ENCODE measurements around the gene FAM120B.
"Not testable (repeated sequence)": the region's sequence is repeated elsewhere in the genome, so short reads cannot be mapped to it uniquely, and the experiment has no call there.

FAM120B gene, protein sequence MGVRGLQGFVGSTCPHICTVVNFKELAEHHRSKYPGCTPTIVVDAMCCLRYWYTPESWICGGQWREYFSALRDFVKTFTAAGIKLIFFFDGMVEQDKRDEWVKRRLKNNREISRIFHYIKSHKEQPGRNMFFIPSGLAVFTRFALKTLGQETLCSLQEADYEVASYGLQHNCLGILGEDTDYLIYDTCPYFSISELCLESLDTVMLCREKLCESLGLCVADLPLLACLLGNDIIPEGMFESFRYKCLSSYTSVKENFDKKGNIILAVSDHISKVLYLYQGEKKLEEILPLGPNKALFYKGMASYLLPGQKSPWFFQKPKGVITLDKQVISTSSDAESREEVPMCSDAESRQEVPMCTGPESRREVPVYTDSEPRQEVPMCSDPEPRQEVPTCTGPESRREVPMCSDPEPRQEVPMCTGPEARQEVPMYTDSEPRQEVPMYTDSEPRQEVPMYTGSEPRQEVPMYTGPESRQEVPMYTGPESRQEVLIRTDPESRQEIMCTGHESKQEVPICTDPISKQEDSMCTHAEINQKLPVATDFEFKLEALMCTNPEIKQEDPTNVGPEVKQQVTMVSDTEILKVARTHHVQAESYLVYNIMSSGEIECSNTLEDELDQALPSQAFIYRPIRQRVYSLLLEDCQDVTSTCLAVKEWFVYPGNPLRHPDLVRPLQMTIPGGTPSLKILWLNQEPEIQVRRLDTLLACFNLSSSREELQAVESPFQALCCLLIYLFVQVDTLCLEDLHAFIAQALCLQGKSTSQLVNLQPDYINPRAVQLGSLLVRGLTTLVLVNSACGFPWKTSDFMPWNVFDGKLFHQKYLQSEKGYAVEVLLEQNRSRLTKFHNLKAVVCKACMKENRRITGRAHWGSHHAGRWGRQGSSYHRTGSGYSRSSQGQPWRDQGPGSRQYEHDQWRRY

DNA sequence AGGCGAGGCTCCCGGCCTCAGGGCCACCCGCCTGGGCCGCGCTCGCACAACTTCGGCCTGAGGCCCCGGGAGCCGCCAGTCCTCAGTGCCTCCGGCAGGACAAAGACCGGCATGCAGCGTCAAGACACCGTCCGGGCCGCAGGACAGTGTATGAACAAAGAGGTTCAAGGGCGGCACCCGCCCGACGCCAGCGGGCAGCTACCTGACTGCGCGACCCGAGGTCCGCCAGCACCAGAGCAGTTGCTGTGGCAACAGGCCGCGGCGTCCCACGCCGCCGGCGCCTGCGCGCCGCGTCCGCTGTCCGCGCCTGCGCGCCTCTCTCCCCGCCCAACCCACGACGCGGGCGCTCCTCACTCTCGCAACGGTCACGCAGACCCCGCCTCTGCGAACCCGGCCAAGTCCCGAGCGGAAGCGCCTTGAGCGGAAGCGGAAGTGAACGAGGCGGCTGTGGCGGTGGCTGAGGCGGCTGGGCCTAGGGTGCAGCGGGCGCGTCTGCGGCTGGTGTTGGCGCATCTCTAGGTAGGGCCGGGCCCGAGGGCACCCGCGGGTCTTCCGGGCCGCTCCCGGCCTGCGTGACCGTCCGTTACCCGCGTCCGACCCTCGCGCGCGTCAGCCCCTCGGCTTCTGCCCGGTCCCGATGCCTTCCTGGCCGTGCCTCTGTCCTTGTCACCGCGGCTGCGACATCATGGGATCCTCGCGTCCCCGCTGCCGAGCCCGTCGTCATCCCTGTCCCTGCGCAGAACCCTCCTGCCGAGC lies at the start of gene FAM120B:
Gene FAM120B, plus strand, starts transcription at position 435 of the 756 bp plus-strand sequence. CDS start 10,633 bp downstream, outside the sequence.
- peak; percentile 94 to 95 for DNase-seq

DNA sequence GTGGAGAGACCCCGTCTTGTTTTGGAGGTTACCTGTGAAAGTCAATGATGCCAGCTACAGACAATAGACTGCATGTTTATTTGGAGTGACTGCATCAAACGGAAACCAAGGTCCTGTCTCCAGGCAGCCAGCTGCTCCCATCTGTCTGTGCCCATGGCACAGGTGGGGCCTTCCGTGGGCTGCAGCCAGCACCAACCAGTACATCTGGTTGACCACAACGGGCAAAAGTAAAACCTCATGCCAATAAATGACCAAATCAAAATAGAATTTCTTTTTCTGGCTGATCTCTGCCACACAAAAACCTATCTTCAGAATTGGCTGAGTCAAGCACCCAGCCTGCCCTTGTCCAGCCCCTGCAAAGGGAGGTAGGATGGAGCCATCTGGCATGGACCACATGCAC lies 49.2 kb upstream of the FAM120B start:
- DNase-seq, result no peak

DNA sequence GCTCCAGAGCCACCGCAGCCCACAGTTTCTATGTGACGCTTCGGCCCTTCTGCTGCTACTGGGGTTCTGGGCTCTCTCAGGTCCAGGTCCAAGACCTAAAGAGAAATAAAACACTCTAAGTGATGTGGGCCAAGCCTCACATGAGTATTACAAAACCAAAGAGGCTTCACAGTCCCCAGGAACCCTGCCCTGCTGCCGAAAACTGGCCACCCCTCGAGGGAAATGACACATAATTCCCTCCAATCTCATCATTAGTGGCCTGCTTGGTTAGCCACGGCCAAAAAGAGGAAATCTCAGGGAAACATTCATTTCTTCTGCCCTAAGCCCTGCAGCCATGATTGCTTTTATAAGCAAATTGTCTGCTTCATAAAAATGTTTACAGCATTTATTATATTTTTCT lies 48.2 kb upstream of the FAM120B start:
- no peak for DNase-seq

DNA sequence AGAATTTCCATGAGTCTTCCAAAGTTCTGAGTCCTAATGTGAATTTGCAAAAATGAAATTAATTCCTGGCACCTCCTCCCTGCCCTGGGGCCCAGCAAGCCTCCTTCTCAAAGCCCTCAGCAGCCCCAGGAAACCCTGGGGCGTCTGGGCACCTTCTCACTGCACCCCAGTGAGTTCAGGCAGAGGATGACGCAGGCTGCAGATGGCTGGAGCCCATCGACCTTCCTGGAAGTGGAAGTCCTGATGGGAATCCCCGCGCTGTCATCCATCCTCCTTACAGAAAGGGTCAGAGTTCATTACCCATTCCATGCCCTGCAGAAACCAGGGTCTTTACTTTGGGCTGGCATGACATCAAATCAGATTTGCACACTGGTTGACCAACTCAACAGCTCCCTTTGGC lies 47.3 kb upstream of the FAM120B start:
- DNase-seq, result no peak

DNA sequence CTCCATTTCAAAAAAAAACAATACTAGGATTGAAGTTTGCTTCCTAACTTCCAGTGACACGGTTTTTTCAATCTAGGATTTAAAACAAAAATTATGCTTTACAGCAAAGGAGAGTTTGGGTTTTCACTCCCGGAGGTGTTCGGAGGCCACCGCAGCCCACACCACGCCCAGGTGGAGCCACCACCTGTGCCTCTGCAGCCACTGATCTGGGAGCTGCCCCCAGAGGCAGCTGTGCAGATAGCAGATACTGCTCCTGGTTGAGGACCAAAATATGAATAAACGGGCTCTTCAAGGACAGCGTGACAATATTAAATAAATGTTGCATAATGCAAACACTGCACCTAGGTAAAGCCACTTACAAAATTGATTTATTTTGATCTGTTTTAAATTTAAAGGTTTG lies 45.9 kb upstream of the FAM120B start:
- peak in 1 of 2 experiments; percentile 61 for DNase-seq

DNA sequence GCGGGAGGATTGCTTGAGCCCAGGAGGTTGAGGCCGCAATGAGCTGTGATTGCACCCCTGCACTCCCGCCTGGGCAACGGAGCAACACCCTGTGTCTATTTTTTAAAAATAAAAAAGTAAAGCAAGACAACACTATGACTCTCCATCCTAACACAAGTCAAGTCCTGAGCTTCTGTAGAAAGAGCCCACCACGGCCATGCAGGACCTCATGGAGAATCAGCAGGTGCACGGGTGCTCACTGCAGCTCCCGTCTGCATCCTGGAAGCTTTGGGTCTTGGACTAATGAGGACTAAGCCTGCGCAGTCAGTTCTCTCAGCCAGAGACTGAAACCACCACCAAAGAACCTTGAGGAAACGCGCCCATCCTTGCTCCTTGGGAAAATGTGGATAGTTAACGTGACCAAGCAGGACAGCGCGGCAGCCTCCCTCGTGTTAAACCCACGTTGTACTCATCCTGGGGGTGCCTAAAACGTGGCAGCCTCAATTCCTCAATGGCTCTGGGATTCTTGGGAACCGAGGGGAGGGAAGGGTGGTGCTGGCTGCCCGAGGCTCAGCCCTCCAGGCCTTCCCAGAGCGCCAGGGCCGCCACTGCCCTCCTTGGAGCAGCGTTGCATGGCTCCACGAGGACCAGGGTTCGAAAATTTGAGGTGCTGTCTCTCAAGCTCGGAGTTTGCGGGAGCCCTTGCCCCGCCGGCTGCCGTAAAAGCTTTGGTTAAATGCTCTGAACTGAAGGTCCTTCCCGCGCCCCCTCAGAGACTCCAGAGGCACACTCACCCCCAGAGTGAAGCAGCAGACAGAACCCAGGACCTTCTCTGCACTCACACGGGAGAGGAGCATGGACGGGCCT lies 44.7 kb upstream of the FAM120B start:
- DNase-seq, result no peak

DNA sequence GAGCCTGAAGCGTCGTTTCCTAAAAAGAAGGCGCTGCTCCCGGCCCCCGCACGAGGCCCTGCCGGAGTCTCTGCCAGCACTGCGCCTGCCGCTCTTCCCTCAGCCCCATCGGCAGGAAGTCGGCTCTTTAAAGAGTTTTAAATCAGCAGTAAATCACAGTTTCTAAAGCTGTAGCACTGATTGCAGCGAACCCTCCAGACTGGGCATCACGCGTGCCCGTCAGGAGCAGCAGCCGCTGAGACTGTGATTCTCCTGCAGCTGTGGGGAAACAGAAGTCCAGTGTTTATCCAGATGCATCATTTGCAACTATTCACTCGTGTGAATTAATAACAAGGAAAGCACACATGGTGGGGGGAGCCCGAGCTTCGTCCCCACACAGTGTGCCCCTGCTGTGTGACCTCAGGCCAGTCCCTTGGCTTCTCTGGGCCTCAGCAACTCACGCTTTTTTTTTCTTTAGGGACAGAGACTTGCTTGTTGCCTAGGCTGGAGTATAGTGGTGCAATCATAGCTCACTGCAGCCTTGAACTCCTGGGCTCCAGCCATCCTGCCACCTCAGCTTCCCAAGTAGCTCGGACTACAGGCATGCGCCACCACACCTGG lies 44.0 kb upstream of the FAM120B start:
- no peak for DNase-seq

DNA sequence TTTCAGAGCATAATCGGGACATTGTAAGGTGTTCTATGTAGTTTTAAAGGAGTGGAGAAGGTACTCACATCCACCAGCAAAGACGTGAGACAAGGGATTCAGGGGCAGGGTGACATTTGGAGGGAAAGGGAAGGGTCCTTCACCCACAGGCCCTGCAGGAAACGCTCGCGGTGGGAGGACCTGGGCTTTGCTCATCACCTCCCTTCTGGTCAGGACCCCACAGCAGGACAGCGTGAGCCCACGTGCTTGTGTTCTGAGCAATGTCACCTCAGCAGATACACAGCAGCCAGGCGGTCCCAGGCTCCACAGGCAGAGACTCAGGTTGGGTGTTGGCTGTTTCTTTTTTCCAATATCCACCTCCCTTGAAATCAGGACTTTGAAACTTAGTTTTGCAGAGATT lies 43.1 kb upstream of the FAM120B start:
- no peak for DNase-seq

DNA sequence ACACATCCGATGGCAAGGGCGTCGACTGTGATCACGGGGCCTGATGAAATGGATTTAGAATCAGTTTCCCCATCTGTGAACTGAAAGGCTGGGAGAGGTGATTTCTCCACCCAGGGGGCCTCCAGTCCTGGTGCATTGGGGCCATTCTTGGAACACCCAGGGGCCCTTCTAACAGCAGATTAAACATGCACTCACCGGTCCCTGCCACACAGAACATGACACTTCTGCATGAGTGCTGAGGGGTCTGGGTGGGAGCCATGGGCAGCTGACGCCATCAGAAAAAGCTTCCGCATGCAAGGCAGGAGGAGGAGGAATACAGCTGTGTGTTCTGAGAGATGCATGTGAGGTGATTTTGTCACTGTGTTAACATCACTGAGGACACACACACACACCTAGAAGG lies 42.5 kb upstream of the FAM120B start:
- DNase-seq, result no peak

DNA sequence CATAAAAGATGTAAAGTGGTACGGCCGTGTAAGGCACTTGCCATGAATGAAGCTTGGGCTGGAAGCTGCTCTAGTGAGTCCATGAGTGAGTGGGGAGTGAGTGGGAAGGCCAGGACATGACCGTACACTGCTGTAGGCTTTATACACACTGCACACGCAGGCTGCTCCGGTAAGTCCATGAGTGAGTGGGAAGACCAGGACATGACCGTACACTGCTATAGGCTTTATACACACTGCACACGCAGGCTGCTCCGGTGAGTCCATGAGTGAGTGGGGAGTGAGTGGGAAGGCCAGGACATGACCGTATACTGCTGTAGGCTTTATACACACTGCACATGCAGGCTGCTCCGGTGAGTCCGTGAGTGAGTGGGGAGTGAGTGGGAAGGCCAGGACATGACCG lies 41.9 kb upstream of the FAM120B start:
- DNase-seq, result not testable (repeated sequence)

DNA sequence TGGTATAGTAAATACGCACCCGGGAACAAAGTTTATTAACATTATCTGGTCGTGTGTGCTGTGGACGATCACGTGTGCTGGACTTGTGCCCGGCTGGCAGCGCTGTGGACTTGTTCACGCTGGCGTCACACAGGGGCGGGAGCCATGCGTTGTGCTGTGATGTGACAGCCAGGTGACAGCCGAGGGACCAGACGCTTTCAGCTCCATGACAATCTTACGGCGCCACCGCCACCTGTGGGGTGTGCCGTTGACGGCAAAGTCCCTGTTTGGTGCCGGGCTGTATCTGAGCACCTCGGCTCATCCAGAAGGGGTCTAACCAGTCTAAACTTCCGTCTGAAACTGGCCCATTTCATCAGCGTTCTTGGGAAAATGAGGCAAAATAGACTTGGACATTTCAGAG lies 40.9 kb upstream of the FAM120B start:
- peak; percentile 82 to 85 for DNase-seq

DNA sequence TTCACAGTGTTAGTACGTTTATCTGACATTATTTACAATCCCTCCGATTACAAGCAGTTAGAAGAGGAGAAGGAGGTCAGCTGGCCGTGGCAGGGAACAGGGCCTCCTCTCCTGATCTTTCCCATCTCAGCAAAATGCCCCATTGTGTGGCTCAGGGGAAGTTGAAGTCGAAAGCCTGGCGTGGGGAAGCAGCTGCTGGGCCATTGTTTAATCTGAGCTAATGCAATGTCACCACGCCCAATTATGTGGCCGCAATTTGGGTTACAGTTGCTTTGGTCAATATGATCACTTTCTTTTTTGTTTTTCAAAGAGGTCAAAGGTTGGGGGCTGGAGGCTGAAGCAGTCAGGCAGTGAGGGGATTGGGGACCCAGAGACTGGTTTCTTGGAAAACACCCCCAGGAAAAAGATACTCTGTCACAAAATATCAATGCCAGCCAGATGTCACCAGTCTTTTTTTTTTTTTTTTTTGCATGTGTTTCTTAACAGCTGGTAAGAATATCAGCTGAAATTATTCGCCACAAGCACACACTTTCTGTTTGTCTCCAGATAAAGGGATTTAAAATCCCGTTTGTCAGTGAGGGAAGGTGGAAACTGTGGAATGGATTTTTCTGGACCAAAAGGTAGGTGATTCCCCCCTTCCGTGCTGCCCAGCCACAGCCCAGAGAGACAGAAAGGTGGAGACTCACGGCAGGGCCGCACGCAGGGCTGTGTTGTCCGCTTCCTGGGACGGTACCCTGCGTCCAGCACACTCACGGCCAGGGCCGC lies 40.3 kb upstream of the FAM120B start:
- DNase-seq, result no peak

DNA sequence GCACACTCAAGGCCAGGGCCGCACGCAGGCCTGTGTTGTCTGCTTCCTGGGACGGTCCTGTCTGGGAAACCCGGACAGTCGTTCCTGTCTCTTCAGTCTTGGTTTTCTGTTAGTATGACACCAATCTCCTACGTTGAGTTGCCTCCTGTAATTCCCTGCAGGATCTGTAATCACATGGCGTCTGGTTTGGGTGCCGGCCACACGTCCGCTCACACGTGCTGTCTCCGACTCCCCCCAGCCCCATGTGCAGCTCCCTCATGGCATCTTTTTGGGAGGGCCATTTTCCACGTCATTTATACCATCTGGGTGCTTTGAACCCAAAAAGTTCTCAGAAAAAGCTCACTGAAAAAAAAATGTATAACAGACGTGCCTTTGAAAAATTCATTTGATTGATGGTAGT lies 38.9 kb upstream of the FAM120B start:
- no peak for DNase-seq

DNA sequence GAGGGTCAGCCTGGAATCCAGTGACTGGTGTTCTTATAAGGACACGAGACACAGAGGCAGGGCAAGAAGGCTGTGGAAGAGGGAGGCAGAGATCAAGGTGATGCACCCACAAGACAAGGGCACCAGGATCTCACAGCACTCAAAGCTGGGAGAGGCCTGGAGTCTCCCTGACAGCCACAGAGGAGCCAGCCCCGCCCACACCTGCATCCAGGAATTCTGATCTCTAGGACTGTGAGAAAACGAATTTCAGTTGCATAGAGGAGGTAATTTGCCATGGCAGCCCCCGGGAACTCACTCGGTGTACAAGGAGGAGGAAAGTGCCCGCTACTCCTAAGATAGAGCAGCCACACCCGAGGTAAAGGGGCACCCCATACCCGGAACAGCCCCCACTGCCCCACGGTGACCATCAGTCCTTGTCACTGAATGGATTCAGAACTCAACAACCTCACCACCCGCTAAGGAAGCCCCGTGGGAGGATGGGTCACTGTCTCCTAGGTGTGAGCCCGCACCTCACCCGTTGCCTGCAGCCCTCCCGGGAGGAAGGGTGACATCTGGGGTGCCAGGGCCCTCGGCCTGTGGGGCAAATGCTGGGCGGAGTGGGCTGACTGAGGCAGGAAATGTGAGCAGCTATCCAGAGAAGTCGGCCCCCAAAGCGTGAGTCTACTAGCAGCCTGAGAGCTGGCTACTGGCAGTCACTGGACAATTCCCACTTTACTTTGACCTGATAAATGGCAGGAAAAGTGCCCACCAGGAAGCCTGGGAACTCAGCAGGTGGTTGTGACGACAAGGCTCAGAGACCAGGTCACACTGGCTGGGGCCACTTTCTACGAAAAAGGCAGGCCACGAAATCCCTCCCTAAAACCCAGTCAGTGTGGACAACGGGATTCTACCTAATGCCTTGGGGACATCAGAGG lies 38.1 kb upstream of the FAM120B start:
- DNase-seq, result no peak

DNA sequence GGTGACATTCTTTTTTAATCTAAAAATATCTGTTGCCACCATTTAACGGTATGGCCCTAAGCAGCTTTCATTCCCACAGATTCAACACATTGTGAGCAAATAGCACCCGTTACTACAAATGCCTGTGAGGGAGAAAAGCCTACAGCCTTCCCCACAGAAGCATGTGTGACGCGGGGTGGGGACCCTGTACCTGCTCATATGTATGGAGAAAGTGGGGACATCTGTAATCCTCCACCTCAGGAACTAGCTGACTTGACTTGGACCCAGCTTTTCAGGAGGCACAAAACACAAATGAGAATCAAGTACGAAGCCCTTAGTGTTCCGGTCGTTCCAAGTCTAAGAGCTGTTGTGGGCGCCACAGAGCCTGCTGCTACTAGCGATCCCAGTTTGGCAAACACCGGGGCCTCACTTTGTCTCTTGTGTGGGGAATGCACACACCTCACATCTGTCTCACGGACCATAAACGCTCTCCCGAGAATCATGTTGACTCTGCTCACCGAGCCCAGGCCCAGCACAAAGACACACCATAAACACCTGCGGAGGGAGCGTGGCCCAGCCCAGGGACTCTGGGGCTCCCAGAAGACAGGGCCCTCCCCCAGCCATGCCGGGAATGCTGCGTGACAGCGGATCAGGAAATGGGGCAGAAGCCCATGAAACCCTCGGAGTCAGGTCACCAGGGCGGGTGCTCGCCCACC lies 37.3 kb upstream of the FAM120B start:
- peak; percentile 95 to 96 for DNase-seq

DNA sequence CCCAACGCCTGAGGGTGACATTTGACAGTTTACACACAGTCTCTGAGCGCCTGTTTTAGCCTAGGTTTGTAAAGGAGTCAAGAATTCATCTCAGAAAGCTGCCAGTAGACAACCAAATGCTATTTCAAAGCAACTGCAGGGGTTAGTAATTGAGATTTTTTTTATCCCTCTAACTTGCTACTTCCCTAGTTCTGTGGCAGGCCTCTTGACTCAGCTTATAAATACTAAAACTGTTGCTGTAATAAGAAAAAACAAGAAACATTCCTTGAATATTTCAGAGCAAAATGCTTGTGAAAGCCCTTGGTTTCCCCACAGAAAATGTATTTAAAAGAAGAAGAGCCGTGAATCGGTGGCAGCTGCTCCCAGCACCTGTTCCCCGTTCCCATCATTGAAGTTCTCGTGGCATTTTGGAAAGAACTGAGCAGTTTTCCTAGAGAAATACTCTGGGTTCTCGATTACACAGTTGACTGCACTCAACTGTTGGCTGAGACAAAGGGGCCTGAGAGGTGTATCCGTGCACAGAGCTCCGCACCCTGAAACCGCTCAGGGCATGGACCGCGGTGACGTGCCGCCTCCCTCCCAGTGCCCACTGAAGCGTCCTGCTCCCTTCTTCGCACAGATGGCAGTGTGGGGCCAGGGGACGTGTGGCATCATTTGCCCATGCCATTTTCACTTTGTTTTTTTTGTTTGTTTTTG lies 36.6 kb upstream of the FAM120B start:
- DNase-seq, result no peak

DNA sequence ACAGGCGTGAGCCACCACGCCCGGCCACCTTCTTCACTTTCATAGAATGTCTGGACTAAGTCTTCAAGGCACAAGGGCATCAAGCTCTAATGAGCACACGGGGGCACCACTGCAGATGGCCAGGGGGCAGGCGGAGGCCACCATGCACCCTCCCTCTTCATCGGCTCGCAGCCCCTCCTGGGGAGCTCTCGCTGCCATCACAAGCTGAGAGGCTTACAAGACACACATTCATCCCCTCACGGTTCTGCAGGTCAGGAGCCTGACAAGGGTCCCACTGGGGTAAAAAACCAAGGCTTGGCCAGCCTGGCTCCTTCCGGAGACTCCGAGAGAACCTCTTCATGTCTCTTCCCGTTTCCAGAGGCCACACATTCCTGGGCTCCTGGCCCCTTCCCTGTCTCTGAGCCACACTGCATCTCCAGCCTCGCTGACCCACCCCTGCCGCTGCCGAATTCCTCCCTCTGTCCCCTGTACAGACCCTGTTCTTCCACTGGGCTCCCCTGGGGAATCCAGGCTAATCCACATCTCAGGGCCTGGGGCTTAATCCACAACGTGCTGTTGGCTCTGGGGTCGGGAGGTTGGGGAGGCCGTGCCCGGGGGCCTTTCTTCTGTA lies 35.5 kb upstream of the FAM120B start:
- no peak for DNase-seq

DNA sequence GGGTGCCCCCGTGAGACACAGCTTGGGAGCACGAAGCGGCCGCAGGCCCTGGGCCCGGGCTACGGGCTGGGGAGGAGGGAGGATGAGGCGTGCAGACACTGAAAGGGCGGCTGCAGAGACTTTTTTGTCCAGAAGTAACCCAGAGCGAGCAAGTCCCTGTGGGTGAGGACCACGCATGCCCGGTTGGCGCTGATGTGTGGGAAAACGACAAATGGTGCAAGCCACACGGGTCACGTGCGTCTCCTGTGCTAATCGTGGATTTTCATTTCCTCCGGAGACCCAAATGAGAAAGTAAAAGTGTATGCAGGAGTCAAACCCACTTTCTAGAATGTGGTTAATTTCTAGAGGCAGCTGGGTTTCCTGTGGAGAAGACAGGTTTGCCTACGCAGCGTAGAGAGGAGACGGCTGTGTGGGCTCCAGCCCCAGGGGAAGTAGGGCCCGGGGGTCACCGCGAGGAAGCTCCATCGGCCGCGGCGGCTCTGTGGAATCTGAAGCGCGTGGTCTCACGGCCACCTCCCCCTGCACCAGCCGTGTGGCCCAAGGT lies 34.7 kb upstream of the FAM120B start:
- no peak for DNase-seq
